HK-2 (cell line): Measurements from ENCODE around the gene ANO6.
A peak's percentile ranks its signal among the peaks of the same experiment; 100 is the strongest.
"Not testable (repeated sequence)": the region's sequence is repeated elsewhere in the genome, so short reads cannot be mapped to it uniquely, and the experiment has no call there.

Experiments
- DNase-seq: peaks from one replicate; pipeline ENCODE4 v3.0.0-alpha.2; 2018; ENCODE audit not compliant: unreplicated experiment

Gene ANO6

DNA sequence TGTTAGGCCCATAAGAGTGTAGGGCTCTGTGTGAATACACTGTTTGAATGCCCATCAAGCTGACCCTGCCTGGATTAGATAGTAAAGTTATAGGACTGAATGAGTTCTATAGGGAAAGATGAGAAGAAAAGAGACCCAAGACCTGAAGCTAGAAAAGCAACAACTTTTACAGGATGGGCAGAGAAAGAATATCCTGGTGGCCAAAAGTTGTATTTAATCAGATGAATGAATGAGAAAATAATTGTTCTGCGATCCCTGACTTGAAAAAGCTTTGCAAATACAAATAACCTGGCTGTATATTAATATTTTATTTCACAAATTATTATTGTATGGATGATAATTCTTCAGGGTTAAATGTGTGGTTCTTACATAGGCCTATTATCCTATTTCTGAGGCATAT is 2.8 kb upstream of the ANO6 start:
- no peak for DNase-seq

DNA sequence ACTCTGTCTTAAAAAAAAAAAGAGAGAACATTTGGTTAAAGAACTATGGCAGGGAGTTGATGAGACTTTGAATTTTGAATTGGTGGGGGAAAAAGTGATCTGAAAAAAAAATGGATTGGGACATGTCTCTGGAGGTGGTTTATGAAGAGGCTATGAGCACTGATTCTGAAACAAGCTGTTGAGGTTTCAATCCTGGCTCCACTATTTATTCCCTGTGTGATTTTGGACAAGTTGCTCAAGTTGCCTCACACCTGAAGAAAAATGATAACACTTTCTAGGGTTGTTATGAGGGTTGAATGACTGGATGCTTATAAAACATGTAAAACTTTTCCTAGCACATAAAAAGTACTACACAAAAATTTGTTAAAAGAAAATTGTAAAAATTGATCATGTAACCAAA is 1.8 kb upstream of the ANO6 start:
- no peak for DNase-seq

DNA sequence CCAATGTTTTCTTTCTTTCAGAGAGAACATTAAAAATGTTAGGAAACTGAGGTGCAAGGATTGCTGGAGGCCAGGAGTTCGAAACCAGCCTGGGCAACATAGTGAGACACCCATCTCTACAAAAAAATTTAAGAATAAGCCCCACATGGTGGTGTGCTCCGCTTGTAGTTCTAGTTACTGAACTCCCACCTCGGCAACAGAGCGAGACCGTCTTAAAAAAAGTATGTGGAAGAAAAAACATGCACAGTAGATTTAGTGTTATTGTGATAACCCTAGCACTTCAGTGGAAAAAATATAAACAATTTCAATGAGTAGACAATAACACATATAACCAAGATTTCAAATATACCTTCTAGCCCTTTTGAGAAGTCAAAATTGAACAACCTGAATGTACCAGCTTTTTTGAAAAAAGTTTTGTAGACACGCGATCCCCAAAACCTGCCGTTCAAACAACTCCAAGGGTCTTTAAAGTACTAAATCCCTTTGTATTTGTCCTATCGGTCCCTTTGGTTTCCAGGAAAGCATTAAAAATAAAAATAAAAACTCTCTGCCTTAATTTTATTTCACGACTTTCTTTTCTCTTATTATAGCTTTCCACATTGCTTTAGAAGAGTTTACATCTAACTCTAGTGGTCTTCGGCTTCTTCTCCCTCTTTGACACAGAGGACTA is 1.0 kb upstream of the ANO6 start:
- DNase-seq: no peak

DNA sequence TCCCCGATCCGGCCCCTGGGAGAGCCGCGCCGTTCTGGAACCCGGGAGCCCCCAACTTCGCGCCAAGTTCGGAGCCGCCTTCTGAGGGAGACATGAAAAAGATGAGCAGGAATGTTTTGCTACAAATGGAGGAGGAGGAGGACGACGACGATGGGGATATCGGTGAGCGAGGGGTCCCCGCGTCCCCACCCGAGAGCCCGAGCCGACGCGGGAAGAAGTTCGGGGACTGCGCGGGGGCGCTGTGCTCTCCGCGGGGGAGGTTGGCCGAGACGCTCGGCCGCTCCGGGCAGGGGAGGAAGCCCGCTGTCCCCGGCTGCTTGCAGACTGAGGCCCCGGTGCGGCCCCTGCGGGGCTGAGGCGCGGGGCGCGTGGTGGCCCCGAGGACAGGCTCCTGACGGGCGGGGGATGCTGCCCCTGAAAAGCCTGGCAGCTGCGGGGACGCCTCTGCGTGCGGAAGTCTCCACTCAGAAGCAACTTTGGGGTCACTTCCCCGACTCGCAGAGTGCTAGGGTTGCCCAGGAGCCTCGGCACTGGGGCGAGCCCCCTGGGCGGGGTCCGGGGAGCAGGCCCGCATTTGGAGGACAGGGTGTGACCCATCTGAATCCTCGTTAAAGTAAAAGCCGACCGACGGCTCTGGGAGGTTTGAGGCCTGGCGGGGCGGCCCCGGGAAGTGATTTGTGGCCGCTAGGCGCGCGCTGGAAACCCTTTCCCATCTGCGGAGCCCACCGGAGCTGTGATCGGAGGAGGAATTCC is 511 bp downstream of the ANO6 start:
- peak; percentile 65 for DNase-seq

DNA sequence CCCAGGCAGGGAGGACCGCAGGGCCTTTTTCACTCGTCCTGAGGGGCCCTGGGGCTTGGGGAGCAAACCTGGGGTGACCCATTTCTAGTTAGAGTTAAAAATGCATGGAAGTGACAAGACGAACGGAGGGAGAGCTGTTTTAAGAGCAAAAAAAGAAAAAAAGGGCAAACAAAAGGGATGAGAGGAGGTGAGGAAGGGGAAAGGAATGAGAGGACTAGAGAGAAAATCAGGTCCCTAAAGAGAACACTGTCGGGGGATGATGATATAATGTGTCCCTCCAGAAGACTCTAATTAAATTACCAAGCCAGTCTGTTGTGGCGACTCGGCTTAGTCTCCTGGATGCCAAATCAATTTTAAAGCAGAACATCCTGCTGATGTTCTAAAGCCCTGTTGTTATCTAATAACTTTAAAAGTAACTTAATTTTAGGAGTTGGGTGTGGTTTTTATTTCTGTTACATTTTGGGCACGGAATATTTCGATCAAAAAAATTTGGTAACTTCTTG is 1.1 kb downstream of the ANO6 start:
- DNase-seq: no peak

DNA sequence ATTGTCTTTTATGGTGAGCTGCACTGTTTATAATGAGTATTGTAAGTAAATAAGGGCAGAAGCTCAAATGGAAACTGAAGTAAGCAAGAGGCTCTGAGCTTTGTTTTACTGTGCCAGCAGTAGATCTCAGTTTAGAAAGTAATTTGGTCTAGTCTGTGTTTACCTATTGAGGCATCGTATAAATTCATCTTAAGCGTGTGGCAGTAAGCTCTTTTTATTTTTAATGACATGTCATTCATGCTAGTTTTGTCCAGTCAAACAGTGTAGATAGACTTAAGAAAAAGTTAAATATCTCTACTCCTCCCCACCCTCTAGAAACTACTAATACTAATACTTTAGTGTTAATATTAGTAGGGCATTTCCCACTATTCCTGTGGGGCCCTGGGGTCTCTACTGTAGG is 2.0 kb downstream of the ANO6 start:
- no peak for DNase-seq

DNA sequence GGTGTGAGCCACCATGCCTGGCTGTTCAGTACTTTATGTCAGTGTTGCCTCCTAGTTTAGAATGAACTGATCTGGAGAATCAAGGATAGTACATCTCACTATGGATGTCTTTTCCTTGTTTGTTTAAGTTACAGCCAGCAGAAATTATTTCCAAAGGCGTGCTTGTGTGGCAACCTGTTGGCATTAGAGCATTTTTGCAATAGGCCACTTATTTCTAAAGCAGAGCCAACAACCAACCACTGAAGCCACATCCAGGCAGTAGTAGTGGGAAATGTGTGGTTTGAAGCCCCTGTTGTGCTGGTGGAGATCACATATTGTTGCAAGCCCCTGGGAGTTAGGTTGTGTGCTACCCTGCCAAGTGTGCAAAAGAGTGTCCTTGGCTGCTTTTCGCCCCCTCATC is 3.7 kb downstream of the ANO6 start:
- no peak for DNase-seq

DNA sequence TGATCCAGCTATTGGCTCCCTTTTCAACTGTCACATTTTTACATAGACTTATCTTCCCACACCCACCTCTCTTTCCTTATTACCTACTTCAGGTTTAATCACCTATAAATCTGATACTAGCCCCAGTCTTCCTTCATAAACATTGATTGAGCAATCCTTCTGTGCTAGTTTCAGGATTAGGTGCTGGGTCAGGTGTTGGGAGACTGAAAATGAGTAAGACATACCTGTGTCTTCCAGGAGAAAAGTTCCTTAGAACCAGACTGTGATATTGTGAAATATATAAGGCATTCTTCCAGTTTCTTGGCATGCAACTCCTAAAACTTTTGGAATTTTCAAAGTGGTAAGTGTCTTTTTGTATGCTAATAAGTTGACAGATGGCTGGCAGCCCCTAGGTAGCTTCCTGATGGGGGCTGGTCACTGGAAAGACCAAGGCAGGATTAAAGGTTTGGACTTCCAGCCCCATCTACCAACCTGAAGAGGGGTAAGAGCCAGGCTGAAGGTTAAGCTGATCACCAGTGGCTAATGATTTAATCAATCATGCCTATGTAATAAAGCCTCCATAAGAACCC is 4.6 kb downstream of the ANO6 start:
- no peak for DNase-seq

DNA sequence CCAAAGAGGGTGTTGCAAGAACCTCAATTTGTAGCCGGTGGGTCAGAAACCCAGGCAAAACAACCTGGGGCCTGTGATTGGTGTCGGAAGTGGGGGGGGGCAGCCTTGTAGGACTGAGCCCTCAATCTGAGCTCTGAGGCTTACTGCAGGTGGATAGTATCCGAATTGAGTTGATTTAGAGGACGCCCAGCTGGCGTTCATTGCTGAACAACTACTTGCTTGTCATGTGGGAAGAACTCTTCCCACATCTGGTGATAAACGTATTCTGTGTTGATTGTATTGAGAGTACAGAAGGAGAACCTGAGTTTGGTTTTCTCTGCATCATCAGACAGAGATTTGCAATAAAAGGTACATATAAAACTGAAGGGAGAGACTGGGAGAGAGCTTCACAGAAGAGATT is 5.1 kb downstream of the ANO6 start:
- DNase-seq: no peak

DNA sequence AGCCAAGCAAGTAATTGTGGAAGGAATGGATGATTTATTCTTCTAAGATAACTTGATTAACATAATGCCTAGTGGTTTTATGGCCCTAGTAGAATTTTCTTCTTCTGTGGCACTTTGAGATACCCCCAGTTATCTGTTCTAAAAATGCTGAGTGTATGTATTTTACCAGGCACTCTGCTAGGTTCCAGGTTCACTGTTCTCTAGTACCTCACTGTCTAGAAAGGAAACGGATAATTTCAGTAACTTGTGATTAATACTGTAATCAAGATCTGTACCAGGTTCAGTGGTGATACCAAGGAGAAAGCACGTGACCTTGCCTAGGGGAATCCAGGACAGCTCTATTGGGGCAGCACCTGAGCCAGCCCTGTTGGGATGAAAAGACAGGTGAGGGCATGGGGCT is 8.0 kb downstream of the ANO6 start:
- DNase-seq: no peak

DNA sequence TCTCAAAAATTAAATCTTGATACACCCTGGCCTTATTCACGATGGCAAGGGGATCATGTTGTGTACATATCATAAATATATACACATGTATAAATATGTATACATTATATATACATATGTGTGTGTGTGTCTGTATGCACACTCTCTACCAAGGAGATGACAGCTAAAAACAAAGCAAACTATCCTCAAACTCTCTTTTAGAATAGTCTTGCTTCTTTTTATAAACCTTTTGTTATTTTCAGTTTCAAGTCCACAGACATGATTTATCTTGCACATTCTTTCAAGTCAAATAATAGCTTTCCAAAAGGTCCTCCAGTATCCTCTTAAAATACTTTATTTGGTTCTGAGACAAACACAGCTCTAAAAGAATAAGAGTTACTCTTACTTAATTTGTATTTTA is 8.4 kb downstream of the ANO6 start:
- no peak for DNase-seq

DNA sequence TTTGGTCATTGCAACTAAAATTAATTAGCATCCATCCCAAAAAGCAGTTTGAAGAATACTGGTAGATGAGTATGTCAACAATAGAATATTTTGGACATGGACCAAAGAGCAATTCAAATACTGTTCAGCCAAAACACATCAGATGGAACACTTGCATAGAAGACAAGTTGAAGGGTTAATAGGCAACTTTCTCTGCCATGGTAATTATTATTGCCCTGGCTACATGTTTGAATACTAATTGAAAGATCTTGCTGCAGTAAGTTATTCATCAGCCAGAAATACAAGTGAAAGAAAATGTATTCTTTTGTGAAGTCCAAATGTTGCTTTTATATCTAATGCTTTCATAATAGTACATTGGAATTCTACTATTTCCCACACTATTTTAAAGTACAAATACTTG is 10.1 kb downstream of the ANO6 start:
- no peak for DNase-seq

DNA sequence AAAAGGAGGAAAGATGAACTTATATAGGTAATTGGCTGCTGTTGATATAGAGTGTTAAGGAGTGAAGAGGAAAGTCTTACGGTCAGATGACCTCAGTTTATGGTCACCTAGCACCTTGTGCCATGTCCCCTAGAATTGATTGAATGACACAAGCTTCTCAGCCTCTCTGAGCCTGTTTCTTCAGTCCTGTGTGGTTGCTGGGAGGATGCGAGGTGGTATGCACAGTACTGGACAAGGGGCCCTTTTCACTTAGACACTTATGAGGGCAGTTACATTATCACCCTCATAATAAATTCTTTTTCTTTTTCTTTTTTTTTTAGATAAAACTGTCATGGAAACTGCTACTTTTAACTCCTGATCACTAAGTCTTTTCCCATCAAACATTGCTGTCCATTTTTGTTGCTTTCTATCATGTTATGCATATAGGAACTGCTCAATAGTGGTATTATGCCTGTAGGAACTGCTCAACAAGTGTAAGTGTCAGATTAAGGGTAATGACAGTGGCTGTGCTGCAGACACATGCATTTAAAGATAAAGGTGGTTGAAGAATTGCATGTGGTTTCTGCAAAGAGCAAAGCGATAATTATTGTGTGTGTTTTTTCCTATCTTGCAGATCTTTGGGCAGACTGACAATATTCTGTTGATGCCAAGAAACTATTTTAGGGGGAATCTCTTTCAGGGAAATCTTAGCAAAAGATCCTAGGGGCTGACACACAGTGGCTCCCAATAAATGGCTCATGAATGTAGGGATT is 11.6 kb downstream of the ANO6 start:
- DNase-seq: no peak

DNA sequence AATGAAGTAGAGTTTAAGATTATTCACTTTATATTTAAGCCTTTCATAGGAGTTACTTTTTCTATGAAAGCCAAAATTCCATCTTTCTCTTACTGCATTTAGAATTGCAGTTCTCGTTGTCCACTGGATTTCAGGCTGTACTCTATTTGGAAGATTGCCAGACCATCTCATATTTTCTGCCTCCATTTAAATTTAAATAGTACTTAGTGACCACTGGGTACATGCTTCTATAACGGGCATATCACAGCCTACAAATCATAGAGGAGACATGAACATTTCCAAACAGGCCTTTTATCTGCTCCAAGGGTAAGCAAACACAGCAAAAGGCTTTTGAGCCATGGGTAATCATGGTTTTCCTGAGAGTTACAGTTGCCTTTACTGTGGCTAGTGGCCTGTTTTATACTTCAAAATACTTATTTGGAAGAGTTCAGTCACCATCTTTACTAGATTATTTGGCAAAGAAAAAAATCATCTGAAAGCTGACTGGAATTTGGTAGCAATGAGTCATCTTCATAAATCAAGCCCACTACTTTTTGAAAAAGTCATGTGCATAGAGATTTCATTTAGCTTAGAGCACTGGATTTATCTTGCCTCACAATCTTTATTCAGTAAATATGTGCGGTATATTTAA is 15.7 kb downstream of the ANO6 start:
- no peak for DNase-seq

DNA sequence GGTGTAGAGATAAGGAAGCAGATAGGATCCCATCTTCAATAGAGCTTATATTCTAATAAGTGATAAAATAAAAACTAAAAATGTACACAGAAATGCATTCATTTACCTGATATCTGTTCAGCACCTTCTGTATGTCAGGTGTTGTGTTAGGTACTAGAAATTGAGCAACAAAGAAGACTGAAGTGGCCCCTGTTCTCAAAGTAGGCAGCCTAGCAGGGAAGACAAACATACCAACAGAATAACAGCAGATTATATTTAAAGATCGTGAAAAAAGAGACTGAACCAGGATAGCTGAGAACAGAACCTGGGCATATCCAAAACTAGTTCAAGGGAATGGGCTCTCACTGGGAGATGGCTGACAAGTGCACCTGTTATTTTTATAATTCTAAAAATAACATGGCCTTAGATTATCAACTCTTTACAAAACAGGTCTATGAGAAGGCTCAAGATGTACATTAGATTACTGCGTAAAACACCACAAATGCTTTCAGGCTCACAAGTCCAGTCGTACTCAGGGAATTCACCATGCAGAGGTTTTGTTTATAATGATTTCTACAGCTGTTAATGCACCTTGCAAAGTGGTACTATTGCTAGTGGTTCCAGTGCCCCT is 16.4 kb downstream of the ANO6 start:
- DNase-seq: no peak

DNA sequence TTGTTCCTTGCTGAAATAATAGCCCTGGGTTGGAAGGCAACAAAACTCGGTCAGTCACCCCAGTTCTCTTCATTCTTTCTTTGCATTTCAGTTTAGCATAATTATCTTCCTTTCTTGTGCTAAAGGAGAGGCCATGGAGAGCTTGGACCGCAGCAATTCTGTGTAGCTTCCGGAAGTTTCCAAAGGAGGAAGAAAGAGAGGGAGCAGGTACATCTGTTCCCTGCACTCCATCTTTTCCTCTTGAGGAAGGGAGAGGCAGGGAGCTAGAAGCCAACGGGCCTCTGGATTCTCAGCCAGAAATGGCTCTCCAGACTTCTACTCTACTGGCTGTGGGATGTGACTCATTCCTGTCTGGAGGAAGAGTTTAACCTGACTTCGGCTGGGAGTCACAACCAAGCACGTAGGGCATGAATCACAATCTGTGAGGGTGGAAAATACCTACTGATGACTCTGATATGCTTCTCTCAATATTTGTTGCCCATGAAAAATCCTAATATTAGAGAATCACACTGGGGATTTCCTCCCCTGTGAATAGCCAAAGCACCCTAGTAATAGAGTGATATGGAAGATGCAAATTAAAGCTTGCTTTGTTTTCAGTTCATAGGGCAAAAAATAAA is 17.0 kb downstream of the ANO6 start:
- DNase-seq: peak; percentile 77

DNA sequence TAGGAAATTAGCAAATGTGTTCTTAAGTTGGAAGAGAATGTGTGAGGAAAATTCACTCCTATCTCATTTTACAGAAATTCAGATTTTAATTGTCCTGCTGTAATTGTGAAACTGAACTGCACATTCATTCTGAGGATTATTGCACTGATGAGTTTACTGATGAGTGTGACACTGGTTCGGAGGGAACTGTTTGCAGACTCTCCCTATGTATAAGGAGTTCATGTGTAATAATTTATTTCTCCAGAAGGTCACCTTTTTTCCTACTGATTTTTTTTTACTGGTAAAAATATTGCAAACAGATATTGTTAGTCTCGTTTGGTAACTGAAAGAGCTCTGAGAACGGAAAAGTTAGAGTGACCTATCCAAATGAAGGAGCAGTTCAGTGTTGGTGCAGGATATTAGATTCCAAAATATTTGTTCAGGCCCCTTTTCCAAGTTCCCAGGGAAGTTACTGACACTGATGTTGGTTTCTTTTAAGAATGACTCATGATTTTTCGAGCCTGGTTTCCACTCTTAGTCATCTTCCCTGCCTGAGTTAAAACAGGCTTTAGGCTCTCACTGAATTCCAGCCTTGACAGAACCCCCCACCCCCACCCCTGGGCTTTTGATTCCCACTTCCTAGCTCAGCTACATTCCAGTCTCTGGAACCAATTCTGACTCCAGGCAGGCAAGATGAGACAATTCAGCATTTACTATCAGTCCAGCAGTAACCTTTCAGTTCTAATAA is 18.4 kb downstream of the ANO6 start:
- DNase-seq: peak; percentile 79

DNA sequence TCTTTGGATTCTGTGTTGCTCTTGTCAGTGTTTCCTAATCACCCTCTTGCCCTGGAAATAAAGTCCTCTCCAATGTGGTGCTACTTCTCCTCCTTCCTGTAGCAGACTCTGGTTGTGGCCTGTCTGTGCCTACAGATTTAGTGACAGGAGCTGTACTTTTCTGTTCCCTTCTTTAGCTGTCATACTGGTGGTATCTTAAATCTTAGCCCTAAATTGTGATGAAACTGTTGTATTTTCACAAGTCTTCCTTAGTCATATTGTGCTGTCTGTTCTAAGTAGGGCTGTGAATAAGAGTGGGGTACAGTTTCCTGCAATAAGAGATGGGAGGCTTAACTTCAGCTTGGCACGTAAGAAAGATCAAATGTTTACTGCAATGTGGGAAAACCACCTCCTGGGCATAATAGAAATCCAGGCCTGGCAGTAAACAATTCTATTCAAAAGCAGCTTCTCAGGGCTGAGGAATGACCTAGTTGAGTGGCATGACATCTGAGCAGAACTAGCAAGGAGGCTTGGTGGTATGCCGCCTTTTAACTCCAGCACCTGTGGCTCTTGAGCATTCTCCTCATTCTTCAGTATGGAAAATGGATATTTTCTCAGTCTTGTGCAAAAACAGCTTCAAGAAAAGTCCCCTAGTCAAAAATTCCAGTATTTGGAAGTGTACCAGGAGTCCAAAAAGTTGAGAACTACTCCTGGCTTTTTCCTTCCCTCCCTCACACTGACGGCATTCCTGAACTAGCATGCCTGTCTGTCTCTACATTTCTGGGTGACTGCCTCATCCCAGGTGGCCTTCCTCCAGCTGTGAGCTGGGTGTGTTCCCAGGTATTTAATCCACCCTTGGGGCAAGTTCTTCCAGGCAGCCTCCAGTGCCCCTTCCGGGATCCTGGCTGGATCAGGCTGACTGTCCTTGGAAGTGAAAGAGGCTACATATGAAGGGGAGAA is 19.5 kb downstream of the ANO6 start:
- DNase-seq: no peak

DNA sequence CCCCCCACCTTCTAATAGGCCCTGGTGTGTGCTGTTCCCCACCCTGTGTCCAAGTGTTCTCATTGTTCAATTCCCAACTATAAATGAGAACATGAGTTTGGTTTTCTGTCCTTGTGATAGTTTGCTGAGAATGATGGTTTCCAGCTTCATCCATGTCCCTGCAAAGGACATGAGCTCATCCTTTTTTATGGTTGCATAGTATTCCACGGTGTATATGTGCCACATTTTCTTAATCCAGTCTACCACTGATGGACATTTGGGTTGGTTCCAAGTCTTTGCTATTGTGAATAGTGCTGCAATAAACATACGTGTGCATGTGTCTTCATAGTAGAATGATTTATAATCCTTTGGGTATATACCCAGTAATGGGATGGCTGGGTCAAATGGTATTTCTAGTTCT is 20.5 kb downstream of the ANO6 start:
- DNase-seq: not testable (repeated sequence)
